ENCODE measurements around the gene EIF3M.

Gene EIF3M

DNA sequence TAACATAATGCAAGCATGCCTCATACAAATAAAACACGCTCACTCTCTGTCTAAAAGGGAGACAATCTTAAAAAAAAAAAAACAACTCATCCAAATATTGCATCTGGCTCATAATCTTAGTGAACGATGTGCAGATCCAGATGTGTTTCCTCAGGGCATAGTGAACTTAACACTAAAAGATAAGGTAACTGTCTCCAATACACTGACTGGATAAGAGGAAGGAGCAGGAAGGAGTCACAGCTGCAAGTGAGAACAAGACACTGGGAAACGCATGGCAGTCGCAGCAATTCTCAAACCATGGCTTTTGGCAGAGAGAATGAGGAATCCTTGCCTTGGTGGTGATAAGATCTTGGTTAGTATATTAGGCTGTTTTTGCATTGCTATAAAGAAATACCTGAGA, 9.2 kb upstream of the EIF3M start:
- no peak overlapping the region for H3K4me3 ChIP-seq (ENCODE audit: low read length)
- TF ChIP-seq, protein P1, sequence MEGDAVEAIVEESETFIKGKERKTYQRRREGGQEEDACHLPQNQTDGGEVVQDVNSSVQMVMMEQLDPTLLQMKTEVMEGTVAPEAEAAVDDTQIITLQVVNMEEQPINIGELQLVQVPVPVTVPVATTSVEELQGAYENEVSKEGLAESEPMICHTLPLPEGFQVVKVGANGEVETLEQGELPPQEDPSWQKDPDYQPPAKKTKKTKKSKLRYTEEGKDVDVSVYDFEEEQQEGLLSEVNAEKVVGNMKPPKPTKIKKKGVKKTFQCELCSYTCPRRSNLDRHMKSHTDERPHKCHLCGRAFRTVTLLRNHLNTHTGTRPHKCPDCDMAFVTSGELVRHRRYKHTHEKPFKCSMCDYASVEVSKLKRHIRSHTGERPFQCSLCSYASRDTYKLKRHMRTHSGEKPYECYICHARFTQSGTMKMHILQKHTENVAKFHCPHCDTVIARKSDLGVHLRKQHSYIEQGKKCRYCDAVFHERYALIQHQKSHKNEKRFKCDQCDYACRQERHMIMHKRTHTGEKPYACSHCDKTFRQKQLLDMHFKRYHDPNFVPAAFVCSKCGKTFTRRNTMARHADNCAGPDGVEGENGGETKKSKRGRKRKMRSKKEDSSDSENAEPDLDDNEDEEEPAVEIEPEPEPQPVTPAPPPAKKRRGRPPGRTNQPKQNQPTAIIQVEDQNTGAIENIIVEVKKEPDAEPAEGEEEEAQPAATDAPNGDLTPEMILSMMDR (conservative IDR thresholded peaks at IDR 0.05; ENCODE audit: low read depth, low read length) = no peak
- no peak for DNase-seq (ENCODE audit: low read depth)

DNA sequence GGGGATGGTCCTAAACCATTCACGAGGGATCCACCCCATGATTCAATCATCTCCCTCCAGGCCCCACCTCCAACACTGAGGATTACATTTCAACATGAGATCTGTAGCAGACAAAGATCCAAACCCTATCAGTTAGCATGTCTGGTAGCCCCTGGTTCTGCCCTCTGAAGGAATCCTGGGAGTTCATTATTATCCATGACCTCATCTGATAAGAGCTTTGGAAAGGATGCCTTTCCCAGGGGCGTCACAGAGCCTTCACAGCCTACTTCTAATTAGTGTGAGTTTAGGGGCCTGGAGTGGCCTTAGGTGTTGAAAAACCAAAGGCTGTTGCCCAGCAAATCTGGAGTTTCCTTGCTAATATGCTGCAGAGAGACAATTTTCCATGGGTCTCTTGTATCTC, 8.6 kb upstream of the EIF3M start:
- no peak for DNase-seq (ENCODE audit: low read depth)
- TF ChIP-seq, protein P1 (conservative IDR thresholded peaks at IDR 0.05; ENCODE audit: low read depth, low read length) = no peak

DNA sequence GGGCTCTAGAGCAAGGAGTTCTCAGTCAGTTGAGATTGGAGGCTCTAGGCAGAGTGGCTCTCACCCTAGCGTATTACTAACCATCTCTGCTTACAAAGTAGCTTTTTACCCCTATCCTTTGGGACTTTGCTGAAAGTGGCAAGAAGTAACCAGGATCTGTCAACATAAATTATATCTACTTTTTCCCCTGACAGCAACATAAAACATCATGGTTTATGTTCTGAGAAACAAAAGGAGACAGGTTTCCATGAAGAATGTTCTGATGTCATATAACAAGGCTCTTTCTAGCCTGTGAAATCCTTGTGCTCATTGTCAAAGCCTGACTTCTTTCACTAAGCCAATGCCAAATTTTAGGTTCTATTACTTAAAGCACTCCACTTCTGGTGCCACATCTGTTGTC, 7.2 kb upstream of the EIF3M start:
- no peak overlapping the region for H3K4me3 ChIP-seq (ENCODE audit: low read length)
- TF ChIP-seq, protein P1 (conservative IDR thresholded peaks at IDR 0.05; ENCODE audit: low read depth, low read length) = no peak
- no peak for DNase-seq (ENCODE audit: low read depth)

More for the DNA sequence above, 8.6 kb upstream of the EIF3M start:
- no peak overlapping the region for H3K4me3 ChIP-seq (ENCODE audit: low read length)

DNA sequence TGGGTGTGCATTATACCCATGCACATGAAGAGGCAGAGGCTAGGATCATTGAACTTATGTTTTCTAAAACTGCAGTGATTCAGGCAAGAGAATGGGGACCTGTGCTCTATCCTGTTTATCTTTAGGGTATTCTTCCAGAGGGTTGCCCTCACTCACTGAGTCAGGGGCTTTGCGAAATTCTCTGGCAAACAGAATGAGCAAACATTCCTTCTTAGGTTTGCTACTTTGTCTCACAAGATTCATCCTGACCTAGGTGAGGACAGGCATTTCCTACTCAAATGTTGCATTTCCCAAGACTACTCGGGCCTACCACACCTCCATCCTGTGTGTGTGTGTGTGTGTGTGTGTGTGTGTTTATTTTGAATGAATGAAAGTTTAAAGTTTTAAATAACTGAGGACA, 2.7 kb upstream of the EIF3M start:
- DNase-seq (ENCODE audit: low read depth) = no peak
- no peak overlapping the region for H3K4me3 ChIP-seq (ENCODE audit: low read length)
- TF ChIP-seq, protein P1 (conservative IDR thresholded peaks at IDR 0.05; ENCODE audit: low read depth, low read length) = no peak

DNA sequence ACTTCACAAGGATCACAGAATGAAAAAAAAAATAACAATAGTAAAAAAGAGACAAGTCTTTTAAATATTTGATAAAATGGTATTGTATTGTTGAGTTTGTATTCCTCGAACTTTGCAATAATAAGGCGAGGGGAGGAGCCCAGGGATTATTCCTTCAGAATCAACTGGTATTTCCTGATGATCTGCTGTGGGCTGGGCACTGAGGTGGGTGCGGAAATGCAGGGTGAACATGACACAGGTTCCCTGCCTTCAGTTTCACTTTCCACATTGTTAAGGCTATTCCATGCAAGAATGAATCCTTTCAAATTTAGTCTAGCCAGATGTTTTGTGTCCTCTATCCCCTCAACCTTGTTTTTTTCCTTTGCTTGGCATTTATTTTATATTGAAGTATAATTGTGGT, 2.1 kb upstream of the EIF3M start:
- DNase-seq (ENCODE audit: low read depth) = no peak
- H3K4me3 ChIP-seq (ENCODE audit: low read length) = no peak overlapping the region
- TF ChIP-seq, protein P1 (conservative IDR thresholded peaks at IDR 0.05; ENCODE audit: low read depth, low read length) = no peak

DNA sequence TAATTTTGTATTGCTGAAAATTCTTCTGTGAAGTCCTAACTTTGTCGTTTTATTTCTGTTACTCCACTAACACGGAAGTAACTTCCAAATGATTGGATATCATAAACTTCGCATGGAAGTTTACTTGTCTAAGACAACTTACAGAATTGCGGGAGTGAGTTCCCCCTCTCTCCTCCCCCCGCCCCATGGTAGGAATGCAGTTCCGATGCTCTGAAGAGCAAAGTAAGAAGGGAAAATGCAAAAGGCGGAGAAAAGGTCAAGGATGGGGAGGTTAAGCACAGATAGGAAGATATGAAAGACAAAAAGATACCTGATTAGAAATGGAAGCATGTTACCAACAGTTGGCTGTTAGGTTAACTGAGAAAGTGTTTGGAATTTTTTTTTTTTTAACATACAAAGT, 1.3 kb downstream of the EIF3M start:
- TF ChIP-seq, protein P1 (conservative IDR thresholded peaks at IDR 0.05; ENCODE audit: low read depth, low read length) = no peak
- no peak for DNase-seq (ENCODE audit: low read depth)
- peak overlapping the region; percentile 86 for H3K4me3 ChIP-seq (ENCODE audit: low read length)

DNA sequence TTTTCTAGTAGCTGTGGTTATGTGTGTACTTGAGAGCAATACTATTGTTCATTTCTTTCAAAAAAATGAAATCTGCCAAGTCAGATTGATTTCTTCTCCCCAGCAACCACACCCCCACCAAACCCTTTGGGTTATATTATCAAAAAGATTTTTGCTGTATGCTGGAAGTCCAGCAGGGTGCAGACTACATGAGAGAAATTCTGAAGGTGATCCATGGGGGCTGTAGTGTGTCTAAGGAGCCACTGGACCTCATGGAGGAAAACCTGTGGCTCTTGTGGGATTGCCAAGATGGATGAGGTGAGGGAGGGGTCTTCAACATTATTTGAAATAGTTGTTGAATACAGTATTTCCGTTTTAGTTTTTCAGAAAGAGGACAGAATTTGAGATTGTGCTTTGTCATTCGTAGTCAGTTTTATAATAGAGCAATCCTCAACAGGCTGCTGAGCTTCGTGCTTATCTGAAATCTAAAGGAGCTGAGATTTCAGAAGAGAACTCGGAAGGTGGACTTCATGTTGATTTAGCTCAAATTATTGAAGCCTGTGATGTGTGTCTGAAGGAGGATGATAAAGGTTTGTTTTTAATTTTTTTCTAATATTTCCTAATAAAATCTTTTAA, 3.1 kb downstream of the EIF3M start:
- TF ChIP-seq, protein P1 (conservative IDR thresholded peaks at IDR 0.05; ENCODE audit: low read depth, low read length) = peak; percentile 48
- H3K4me3 ChIP-seq (ENCODE audit: low read length) = no peak overlapping the region
- peak; percentile 3 for DNase-seq (ENCODE audit: low read depth)
